ENCODE data around the gene CEP57L1.
A peak's percentile ranks its signal among the peaks of the same experiment; 100 is the strongest.

CEP57L1 gene

GRCh38 chr6:109095036-109095834, at the start of gene CEP57L1:
Gene CEP57L1 (plus strand): TSS chr6:109095507. CDS start chr6:109145222, 49,715 bp downstream.
- H3K4me1 Mint-ChIP-seq (ENCODE audit: low read depth): peaks cover 26% of the 10 kb centered on the region
- H3K36me3 Mint-ChIP-seq (ENCODE audit: low read depth): peaks cover 17% of the 10 kb centered on the region
- peak within 1 kb of the TSS; percentile 88 for H3K4me3 Mint-ChIP-seq
- intact Hi-C loops (cut with micrococcal nuclease): loop anchor here (1.0 to 2.0 kb wide), 2 partner anchors 287 to 536 kb away; partner anchors contain the start of gene CD164
- no peaks in the 10 kb centered on the region for H3K27me3 Mint-ChIP-seq
- H3K9me3 Mint-ChIP-seq: no peaks in the 10 kb centered on the region
- H3K27ac Mint-ChIP-seq: peak within 1 kb of the TSS; percentile 100

- H3K9me3 Mint-ChIP-seq: no peaks in the 10 kb centered on the region
- no peak overlapping the region for H3K27ac Mint-ChIP-seq
- peaks cover 12% of the 10 kb centered on the region for H3K4me1 Mint-ChIP-seq (ENCODE audit: low read depth)
- no peaks in the 10 kb centered on the region for H3K27me3 Mint-ChIP-seq
- no peaks in the 10 kb centered on the region for H3K36me3 Mint-ChIP-seq (ENCODE audit: low read depth)
- H3K4me3 Mint-ChIP-seq: no peak overlapping the region
- intact Hi-C loops (cut with micrococcal nuclease): no loop called here
Measured at GRCh38 chr6:109048176-109048575, 47.1 kb upstream of the CEP57L1 start.

GRCh38 chr6:109048670-109049415, 46.5 kb upstream of the CEP57L1 start:
- Mint-ChIP-seq H3K4me3 (no peak overlapping the region), H3K27ac (no peak overlapping the region), H3K4me1 (ENCODE audit: low read depth) (peaks cover 15% of the 10 kb centered on the region), H3K36me3 (ENCODE audit: low read depth) (no peaks in the 10 kb centered on the region), H3K27me3 (no peaks in the 10 kb centered on the region), H3K9me3 (no peaks in the 10 kb centered on the region)
- intact Hi-C loops (cut with micrococcal nuclease): no loop called here

- Mint-ChIP-seq H3K27me3 (no peaks in the 10 kb centered on the region), H3K4me1 (ENCODE audit: low read depth) (peaks cover 15% of the 10 kb centered on the region)
Measured at GRCh38 chr6:109050012-109050411, 45.3 kb upstream of the CEP57L1 start.

GRCh38 chr6:109050447-109051102, 44.7 kb upstream of the CEP57L1 start:
- Mint-ChIP-seq H3K9me3 (no peaks in the 10 kb centered on the region), H3K4me3 (no peak overlapping the region), H3K27me3 (no peaks in the 10 kb centered on the region), H3K4me1 (ENCODE audit: low read depth) (peaks cover 15% of the 10 kb centered on the region), H3K27ac (no peak overlapping the region), H3K36me3 (ENCODE audit: low read depth) (no peaks in the 10 kb centered on the region)
- intact Hi-C loops (cut with micrococcal nuclease): loop anchor here (10.0 kb wide), 1 partner anchor 46 kb away; no protein-coding TSS in a partner anchor

More at GRCh38 chr6:109050012-109050411, 45.3 kb upstream of the CEP57L1 start:
- intact Hi-C loops (cut with micrococcal nuclease): loop anchor here (10.0 kb wide), 1 partner anchor 45 kb away; no protein-coding TSS in a partner anchor
- no peak overlapping the region for H3K27ac Mint-ChIP-seq
- no peaks in the 10 kb centered on the region for H3K36me3 Mint-ChIP-seq (ENCODE audit: low read depth)
- H3K4me3 Mint-ChIP-seq: no peak overlapping the region
- no peaks in the 10 kb centered on the region for H3K9me3 Mint-ChIP-seq

- Mint-ChIP-seq H3K36me3 (ENCODE audit: low read depth) (no peaks in the 10 kb centered on the region), H3K9me3 (no peaks in the 10 kb centered on the region), H3K27ac (no peak overlapping the region), H3K4me1 (ENCODE audit: low read depth) (peaks cover 15% of the 10 kb centered on the region), H3K27me3 (no peaks in the 10 kb centered on the region), H3K4me3 (no peak overlapping the region)
- intact Hi-C loops (cut with micrococcal nuclease): loop anchor here (10.0 kb wide), 1 partner anchor 47 kb away; no protein-coding TSS in a partner anchor
Measured at GRCh38 chr6:109051301-109052017, 43.8 kb upstream of the CEP57L1 start.

- Mint-ChIP-seq H3K4me3 (no peak overlapping the region), H3K27ac (no peak overlapping the region), H3K27me3 (no peaks in the 10 kb centered on the region), H3K4me1 (ENCODE audit: low read depth) (peaks cover 20% of the 10 kb centered on the region), H3K9me3 (no peaks in the 10 kb centered on the region), H3K36me3 (ENCODE audit: low read depth) (no peaks in the 10 kb centered on the region)
- intact Hi-C loops (cut with micrococcal nuclease): loop anchor here (10.0 kb wide), 1 partner anchor 47 kb away; no protein-coding TSS in a partner anchor
Measured at GRCh38 chr6:109052018-109052651, 43.2 kb upstream of the CEP57L1 start.

- H3K9me3 Mint-ChIP-seq: no peaks in the 10 kb centered on the region
- H3K4me1 Mint-ChIP-seq (ENCODE audit: low read depth): peaks cover 20% of the 10 kb centered on the region
- H3K27me3 Mint-ChIP-seq: no peaks in the 10 kb centered on the region
- H3K36me3 Mint-ChIP-seq (ENCODE audit: low read depth): no peaks in the 10 kb centered on the region
- no peak overlapping the region for H3K27ac Mint-ChIP-seq
- intact Hi-C loops (cut with micrococcal nuclease): loop anchor here (10.0 kb wide), 1 partner anchor 48 kb away; no protein-coding TSS in a partner anchor
- no peak overlapping the region for H3K4me3 Mint-ChIP-seq
Measured at GRCh38 chr6:109052852-109053251, 42.5 kb upstream of the CEP57L1 start.

GRCh38 chr6:109053336-109053735, 42.0 kb upstream of the CEP57L1 start:
- no peaks in the 10 kb centered on the region for H3K9me3 Mint-ChIP-seq
- H3K4me3 Mint-ChIP-seq: no peak overlapping the region
- H3K27ac Mint-ChIP-seq: no peak overlapping the region
- H3K27me3 Mint-ChIP-seq: no peaks in the 10 kb centered on the region
- peaks cover 22% of the 10 kb centered on the region for H3K4me1 Mint-ChIP-seq (ENCODE audit: low read depth)
- intact Hi-C loops (cut with micrococcal nuclease): loop anchor here (10.0 kb wide), 1 partner anchor 49 kb away; no protein-coding TSS in a partner anchor
- H3K36me3 Mint-ChIP-seq (ENCODE audit: low read depth): no peaks in the 10 kb centered on the region

GRCh38 chr6:109055771-109056235, 39.5 kb upstream of the CEP57L1 start:
- no peak overlapping the region for H3K4me3 Mint-ChIP-seq
- H3K27ac Mint-ChIP-seq: no peak overlapping the region
- no peaks in the 10 kb centered on the region for H3K9me3 Mint-ChIP-seq
- intact Hi-C loops (cut with micrococcal nuclease): loop anchor here (10.0 kb wide), 1 partner anchor 51 kb away; no protein-coding TSS in a partner anchor
- H3K36me3 Mint-ChIP-seq (ENCODE audit: low read depth): no peaks in the 10 kb centered on the region
- H3K27me3 Mint-ChIP-seq: no peaks in the 10 kb centered on the region
- peaks cover 28% of the 10 kb centered on the region for H3K4me1 Mint-ChIP-seq (ENCODE audit: low read depth)

GRCh38 chr6:109056661-109057060, 38.6 kb upstream of the CEP57L1 start:
- intact Hi-C loops (cut with micrococcal nuclease): loop anchor here (10.0 kb wide), 1 partner anchor 52 kb away; no protein-coding TSS in a partner anchor
- H3K27ac Mint-ChIP-seq: no peak overlapping the region
- H3K4me1 Mint-ChIP-seq (ENCODE audit: low read depth): peaks cover 28% of the 10 kb centered on the region
- H3K4me3 Mint-ChIP-seq: no peak overlapping the region
- no peaks in the 10 kb centered on the region for H3K27me3 Mint-ChIP-seq
- no peaks in the 10 kb centered on the region for H3K9me3 Mint-ChIP-seq
- no peaks in the 10 kb centered on the region for H3K36me3 Mint-ChIP-seq (ENCODE audit: low read depth)

- Mint-ChIP-seq H3K27me3 (no peaks in the 10 kb centered on the region), H3K4me1 (ENCODE audit: low read depth) (peaks cover 25% of the 10 kb centered on the region), H3K4me3 (no peak overlapping the region), H3K36me3 (ENCODE audit: low read depth) (no peaks in the 10 kb centered on the region), H3K9me3 (no peaks in the 10 kb centered on the region), H3K27ac (no peak overlapping the region)
- intact Hi-C loops (cut with micrococcal nuclease): loop anchor here (10.0 kb wide), 1 partner anchor 54 kb away; no protein-coding TSS in a partner anchor
Measured at GRCh38 chr6:109058620-109059019, 36.7 kb upstream of the CEP57L1 start.

Data from dendritic cell treated with granulocyte-macrophage colony-stimulating factor and Interleukin-4, amounts not matched to agents 40 ng/mL and 50 ng/mL, for 4 days (primary cell).